SU-DHL-6 (cell line): Measurements from ENCODE around the gene PPP4R1.

ENCODE experiments used
- H2AFZ ChIP-seq: fragments of 200-600 bp; sonication (generic); 2 replicates; pipeline ENCODE4 v1.6.1; 2014; ENCODE audit warnings: low read depth, mild to moderate bottlenecking, moderate library complexity, mixed read lengths, antibody characterized with exemption, low read length; ENCODE audit not compliant: severe bottlenecking
- H3F3A ChIP-seq: fragments of 200-600 bp; shearing (Covaris generic); 2 replicates; pipeline ENCODE4 v1.6.0; 2016; ENCODE audit warnings: antibody characterized with exemption, mild to moderate bottlenecking; ENCODE audit not compliant: insufficient read depth
- H3K27ac ChIP-seq: fragments of 200-600 bp; sonication (generic); 2 replicates; pipeline ENCODE4 v1.5.1; 2016; ENCODE audit warnings: low read depth, mild to moderate bottlenecking, low read length, moderate library complexity, mixed read lengths
- H3K27me3 ChIP-seq: fragments of 200-600 bp; sonication (generic), shearing (Covaris generic); 2 replicates; pipeline ENCODE4 v1.6.0; 2014; ENCODE audit warnings: mild to moderate bottlenecking, low read length
- H3K36me3 ChIP-seq: fragments of 200-600 bp; sonication (generic); 2 replicates; pipeline ENCODE4 v1.6.1; 2014; ENCODE audit warnings: mild to moderate bottlenecking, low read length, mixed read lengths
- H3K4me2 ChIP-seq: fragments of 300-600, 200-600 bp; shearing (Covaris generic), sonication (generic); 2 replicates; pipeline ENCODE4 v1.6.0; 2014; ENCODE audit warnings: low read length, low read depth, mild to moderate bottlenecking; ENCODE audit not compliant: poor library complexity, severe bottlenecking
- H3K4me3 ChIP-seq: fragments of 200-600 bp; sonication (generic); 2 replicates; pipeline ENCODE4 v1.5.1; 2014; ENCODE audit warnings: antibody characterized with exemption, low read length, mild to moderate bottlenecking, mixed read lengths; ENCODE audit not compliant: insufficient read depth, poor library complexity, severe bottlenecking
- H3K79me2 ChIP-seq: fragments of 200-600 bp; sonication (generic); 2 replicates; pipeline ENCODE4 v1.6.1; 2014; ENCODE audit warnings: mild to moderate bottlenecking, low read length, moderate library complexity; ENCODE audit not compliant: insufficient read depth
- H3K9ac ChIP-seq: fragments of 200-600 bp; sonication (generic); 2 replicates; pipeline ENCODE4 v1.7.0; 2014; ENCODE audit warnings: mild to moderate bottlenecking, low read length
- H3K9me2 ChIP-seq: fragments of 200-600 bp; sonication (generic); replicated peaks from 2 replicates; pipeline ENCODE4 v1.6.1; 2014; ENCODE audit warnings: low read length; ENCODE audit not compliant: insufficient read depth
- H3K9me3 ChIP-seq: fragments of 200-600 bp; sonication (generic); 2 replicates; pipeline ENCODE4 v1.6.1; 2014; ENCODE audit warnings: low read length, mixed read lengths; ENCODE audit not compliant: insufficient read depth
- H4K20me1 ChIP-seq: fragments of 200-600 bp; sonication (generic); 2 replicates; pipeline ENCODE4 v1.6.1; 2014; ENCODE audit warnings: low read depth, mild to moderate bottlenecking, antibody characterized with exemption, low read length, moderate library complexity, mixed read lengths
- CTCF ChIP-seq: fragments of 200-600 bp; sonication (generic); IDR thresholded peaks from one replicate; pipeline ENCODE4 v1.5.1; 2017; ENCODE audit warnings: antibody characterized with exemption, mild to moderate bottlenecking, low read length, moderate library complexity; ENCODE audit not compliant: insufficient read depth, poor library complexity, severe bottlenecking
- EZH2phosphoT487 ChIP-seq: fragments of 200-600 bp; sonication (generic), shearing (Covaris generic); conservative IDR thresholded peaks from 2 replicates; pipeline ENCODE4 v1.6.1; 2018; ENCODE audit warnings: mild to moderate bottlenecking, antibody characterized with exemption, low read length, moderate library complexity, mixed read lengths

PPP4R1 gene

GRCh38 chr18:9549405-9549804 lies 65.0 kb downstream of the PPP4R1 start:
- Histone ChIP-seq H3F3A (no peaks in the 10 kb centered on the region), H3K36me3 (peaks cover 16% of the 10 kb centered on the region; the same call in 1 of the 2 replicates), H3K9me3 (no peaks in the 10 kb centered on the region), H4K20me1 (no peaks in the 10 kb centered on the region), H3K4me2 (no peak overlapping the region), H3K9me2 (no peaks in the 10 kb centered on the region), H3K27me3 (no peaks in the 10 kb centered on the region), H2AFZ (no peak overlapping the region), H3K4me3 (no peak overlapping the region), H3K9ac (no peak overlapping the region), H3K27ac (no peak overlapping the region), H3K79me2 (no peaks in the 10 kb centered on the region)
- TF ChIP-seq EZH2phosphoT487 (no peak), CTCF (no peak)

DNA sequence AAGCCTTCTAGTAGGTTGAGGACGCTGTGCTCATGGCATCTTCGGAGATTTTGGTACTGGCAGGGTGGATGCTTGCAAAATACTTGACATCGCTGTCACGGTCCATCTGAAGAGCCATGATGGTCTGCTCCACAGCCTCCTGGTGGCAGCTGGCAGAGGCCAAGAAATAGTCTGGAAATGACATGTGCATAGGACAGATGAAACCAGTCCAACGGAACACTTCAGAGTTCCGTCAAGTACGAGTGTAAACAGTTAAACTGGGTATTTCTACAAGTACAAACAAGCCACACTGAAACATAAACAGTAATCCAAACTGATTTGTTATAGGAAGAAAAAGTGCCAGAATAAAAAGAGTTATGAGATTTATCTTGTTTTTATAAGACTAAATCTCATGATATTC lies 66.6 kb downstream of the PPP4R1 start:
- Histone ChIP-seq H4K20me1 (no peaks in the 10 kb centered on the region), H2AFZ (no peak overlapping the region), H3K27me3 (no peaks in the 10 kb centered on the region), H3K4me2 (no peak overlapping the region), H3K9ac (no peak overlapping the region), H3K4me3 (no peak overlapping the region), H3F3A (no peaks in the 10 kb centered on the region), H3K9me2 (no peaks in the 10 kb centered on the region), H3K79me2 (no peaks in the 10 kb centered on the region), H3K27ac (no peak overlapping the region), H3K9me3 (no peaks in the 10 kb centered on the region), H3K36me3 (peaks cover 6% of the 10 kb centered on the region; the same call in 1 of the 2 replicates)
- no peak for TF ChIP-seq CTCF
- TF ChIP-seq EZH2phosphoT487 = no peak

DNA sequence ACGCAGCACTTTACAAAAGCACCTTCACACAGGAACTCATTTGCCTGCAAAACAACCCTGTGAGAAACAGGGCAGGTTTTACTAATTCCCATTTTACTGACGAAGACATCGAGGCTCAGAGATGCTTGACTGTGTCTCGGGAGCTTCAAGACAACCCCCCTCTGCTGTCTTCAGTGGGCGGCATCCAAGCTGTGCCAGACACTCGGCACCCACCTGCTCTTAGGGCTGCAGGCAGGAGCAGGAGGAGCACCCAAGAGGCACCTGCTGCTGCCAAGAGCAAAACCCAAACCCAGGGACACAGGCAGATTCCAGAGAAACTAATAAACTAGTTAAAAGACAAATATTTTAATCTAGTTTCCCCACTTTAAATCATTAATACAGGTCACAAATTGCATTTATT lies 67.9 kb downstream of the PPP4R1 start:
- Histone ChIP-seq H3K36me3 (0 out of 2 replicates have a peak, but pooled peaks cover 2% of the 10 kb centered on the region), H3K9me2 (no peaks in the 10 kb centered on the region), H3K4me2 (no peak overlapping the region), H3K79me2 (no peaks in the 10 kb centered on the region), H3K27me3 (no peaks in the 10 kb centered on the region), H3K9ac (no peak overlapping the region), H3K9me3 (no peaks in the 10 kb centered on the region), H2AFZ (no peak overlapping the region), H3K4me3 (no peak overlapping the region), H4K20me1 (no peaks in the 10 kb centered on the region), H3K27ac (no peak overlapping the region), H3F3A (no peaks in the 10 kb centered on the region)
- TF ChIP-seq EZH2phosphoT487 (no peak), CTCF (no peak)

GRCh38 chr18:9545029-9545428 lies 69.3 kb downstream of the PPP4R1 start:
- no peak overlapping the region for H3K9ac ChIP-seq
- no peak overlapping the region for H3K4me3 ChIP-seq
- no peak overlapping the region for H3K27ac ChIP-seq
- H3K4me2 ChIP-seq = no peak overlapping the region
- H4K20me1 ChIP-seq = no peaks in the 10 kb centered on the region
- H3F3A ChIP-seq = no peaks in the 10 kb centered on the region
- H2AFZ ChIP-seq = no peak overlapping the region
- H3K9me2 ChIP-seq = no peaks in the 10 kb centered on the region
- 0 out of 2 replicates have a peak, but pooled peaks cover 2% of the 10 kb centered on the region for H3K36me3 ChIP-seq
- TF ChIP-seq EZH2phosphoT487 = no peak
- TF ChIP-seq CTCF = no peak
- no peaks in the 10 kb centered on the region for H3K27me3 ChIP-seq
- no peaks in the 10 kb centered on the region for H3K79me2 ChIP-seq
- H3K9me3 ChIP-seq = no peaks in the 10 kb centered on the region
